Esophagus muscularis mucosa (tissue), 3 donors: Measurements from ENCODE around the gene VIM.

Experiments used
- CTCF ChIP-seq, 3 experiments: fragments of 200-600 bp in 2 of 3; fragments of 450-650 bp in 1 of 3; sonication (generic) in 2 of 3; IDR thresholded peaks; one replicate each; pipeline ENCODE4 v1.5.1; 2017 to 2019; ENCODE audit warnings: antibody characterized with exemption in 3 of 3, mild to moderate bottlenecking in 2 of 3, moderate library complexity in 1 of 3
- POLR2AphosphoS5 ChIP-seq, 2 donors: sonication (generic); formaldehyde crosslinking; IDR thresholded peaks; one replicate each; pipeline ENCODE4 v1.6.1; 2017; ENCODE audit warnings: antibody characterized with exemption in 2 of 2

GRCh38 chr10:17238445-17239291, 10.6 kb downstream of the VIM start:
- TF ChIP-seq CTCF (IDR thresholded peaks at IDR 0.05) (no peak), POLR2AphosphoS5 (IDR thresholded peaks at IDR 0.05) (no peak)
